OCI-M2 (cell line): ENCODE results near the gene VPS52.

Source experiments
- DNase-seq: peaks from one replicate; lab custom pipeline; 2025; ENCODE audit not compliant: unreplicated experiment; lab: John Stamatoyannopoulos, UW

The VPS52 gene

DNA sequence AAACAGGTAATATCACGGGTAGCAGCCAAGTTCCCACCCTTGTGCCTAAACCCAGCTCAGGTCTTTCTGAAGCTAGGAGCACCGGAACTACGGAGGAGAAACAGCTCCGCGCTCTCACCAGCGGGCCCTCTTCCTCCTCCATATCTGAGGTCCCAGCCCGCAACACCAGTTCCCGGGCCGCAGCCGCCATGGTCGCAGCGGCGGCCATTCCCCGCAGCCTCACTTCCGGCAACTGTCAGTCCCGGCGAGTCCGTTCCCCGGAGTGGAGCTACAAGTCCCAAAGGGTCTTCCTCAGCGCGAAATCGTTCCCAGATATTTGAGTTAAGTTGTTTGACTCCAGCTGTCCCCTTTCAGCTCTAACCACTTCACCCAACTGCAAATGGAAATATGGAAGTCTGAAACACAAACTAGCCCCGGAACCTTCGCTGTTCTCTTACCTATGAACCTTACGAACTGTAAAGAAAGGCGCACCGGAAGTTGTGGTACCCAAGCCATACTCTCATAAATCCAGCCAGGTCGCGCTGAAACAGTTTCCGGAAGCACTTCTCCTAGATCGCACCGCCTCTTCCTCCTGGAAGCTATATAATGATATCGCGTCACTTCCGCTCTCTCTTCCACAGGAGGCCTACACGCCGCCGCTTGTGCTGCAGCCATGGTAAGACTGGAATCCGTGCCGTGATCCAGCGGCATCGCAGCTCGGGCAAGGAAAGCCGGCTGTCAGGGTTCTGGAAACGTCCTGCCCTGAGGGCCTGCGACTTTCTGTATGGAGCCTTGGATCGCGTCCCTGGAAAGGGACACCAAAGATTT lies at the start of gene VPS52, which contains the start of gene RPS18:
Gene VPS52, minus strand, starts transcription at position 409 of the 807 bp plus-strand sequence. Its CDS starts 201 bp downstream, at position 208.
Gene RPS18, plus strand, starts transcription at position 608 of the 807 bp plus-strand sequence. Its CDS starts 45 bp downstream, at position 653.
- DNase-seq, result peak; percentile 96

DNA sequence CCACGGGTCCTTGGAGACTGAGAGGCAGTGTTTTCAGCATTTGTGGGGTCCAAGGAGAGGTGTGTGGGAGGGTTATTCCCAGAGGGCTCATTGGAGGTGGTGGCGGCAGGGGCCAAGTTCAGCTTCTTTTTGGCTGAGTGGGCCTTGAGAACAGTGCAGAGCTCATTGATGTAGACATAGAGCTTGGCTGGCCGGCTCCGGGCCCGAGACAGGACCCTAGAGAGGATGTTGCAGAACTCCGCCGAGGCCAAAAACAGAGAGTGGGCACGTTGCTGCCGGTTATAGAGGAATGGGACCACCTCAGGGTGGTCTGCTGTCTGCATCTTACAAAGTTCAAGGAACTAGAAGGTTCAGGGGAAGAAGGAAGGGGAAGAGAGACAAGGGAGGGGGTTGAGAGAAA lies 49.6 kb upstream of the VPS52 start:
- DNase-seq, result no peak

DNA sequence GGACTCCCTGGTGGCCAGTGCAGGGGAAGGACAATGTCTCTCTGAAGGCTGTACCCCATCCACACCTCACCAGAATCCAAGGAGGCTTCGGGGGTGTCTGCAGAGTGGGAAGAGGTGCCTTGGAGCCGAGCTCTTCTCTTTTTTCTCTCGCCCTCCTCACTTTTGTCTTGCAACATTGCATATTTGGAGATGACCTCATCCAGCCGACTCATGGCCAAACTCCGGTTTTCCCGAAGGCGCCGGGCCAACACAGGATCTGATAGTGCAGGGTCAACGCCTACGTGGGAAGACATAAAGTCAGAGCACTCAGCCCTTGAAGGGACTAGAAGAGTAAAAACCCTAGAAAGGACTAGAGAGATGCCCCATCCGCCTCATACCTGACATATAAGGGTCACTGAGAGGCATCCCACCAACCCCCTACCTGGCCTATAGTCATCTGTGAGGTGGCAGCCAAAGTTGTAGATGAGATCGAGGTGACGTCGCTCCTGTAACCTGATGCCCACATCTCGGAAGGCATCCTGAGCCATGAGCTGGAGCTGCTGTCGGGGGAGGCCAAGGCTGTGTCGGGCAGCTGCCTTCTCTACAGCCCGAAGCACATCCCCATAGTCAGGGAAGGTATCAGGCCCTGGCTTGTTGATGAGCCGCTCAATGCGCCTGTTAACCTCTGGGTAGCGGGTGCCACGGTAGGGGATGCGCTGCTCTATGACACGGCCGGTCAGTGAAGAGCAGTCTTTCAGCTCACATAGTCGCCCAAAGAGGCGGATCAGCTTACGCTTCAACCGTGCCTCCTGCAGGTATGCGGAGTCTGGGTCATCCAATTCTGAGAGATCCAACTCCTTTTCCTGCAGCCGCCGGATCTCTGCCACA lies 48.9 kb upstream of the VPS52 start:
- DNase-seq, result no peak

GRCh38 chr6:33319939-33320314 lies 48.3 kb upstream of the VPS52 start:
- DNase-seq, result no peak

DNA sequence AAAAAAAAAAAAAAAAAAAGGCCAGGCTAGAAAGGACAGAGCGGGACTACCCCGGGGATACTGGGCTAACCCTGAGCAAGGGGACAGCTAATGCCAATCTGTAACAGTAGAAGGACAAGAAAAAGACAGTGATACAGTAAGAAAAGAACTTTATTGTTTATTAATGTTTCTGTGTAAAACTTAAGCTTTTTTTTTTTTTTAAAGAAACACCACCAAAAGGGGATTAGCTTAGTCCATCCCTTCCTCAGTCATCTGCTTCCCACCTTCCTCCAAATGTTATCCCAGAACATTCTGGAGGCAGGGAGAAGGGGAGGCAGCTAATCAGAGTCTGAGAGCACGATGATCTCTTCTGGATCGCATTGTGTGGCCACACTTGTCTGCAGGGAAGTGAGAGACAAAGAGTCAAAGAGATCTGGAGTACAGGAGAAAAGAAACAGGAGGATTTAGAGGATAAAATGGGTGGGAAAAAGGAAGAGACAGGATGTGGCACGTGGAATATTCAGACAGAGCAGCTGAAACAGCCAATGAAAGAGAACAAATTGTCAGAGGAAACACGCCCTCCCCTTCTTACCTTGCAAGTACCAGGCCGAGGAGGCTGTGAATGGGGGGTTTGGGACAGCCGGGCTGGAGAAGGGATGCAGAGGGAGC lies 46.9 kb upstream of the VPS52 start:
- DNase-seq, result no peak

GRCh38 chr6:33317669-33318425 lies 46.2 kb upstream of the VPS52 start, which contains the start of gene ZBTB22:
TSS of gene ZBTB22 (minus strand) at chr6:33317744. CDS start at chr6:33316916, 828 bp downstream.
- DNase-seq, result peak; percentile 95

GRCh38 chr6:33317419-33317668 lies 45.7 kb upstream of the VPS52 start:
- DNase-seq, result no peak

GRCh38 chr6:33316603-33317418 lies 45.1 kb upstream of the VPS52 start:
- no peak for DNase-seq

DNA sequence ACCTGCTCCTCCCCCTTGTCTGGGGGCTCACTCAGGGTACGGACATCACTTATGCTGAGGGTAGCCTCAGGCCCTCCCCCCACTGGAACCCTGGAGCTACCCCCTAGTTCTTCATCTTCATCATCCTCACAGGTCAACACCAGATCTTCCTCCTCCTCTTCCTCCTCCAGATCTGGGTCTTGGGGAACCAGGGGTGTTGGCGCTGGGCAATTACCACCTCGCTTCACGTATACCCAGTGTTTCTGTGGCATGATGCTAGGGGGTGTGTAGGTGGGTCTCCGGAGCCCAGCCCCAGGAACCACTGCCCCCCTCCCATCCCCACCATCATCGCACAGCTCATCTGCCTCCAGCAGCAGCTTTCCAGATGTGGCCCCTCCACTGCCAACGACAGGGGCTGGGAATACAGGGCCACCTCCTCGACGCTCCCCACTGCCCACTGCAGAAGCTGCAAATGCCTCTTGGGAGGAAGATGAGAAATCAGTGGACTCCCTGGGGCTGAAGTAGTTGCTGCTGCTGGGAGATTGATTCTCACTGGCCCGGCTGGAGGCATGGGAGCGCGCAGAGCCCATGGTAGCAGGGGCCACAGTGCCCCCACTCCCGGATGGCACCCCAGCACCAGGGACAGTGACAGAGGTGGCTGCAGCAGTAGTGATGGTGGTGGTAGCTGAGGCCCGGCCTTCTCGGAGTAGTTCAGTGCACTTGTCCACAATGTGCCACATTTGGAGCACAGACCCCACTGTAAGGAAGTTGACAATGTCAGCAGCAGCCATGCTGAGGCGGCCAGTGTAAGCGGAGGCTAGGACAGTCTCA lies 44.3 kb upstream of the VPS52 start:
- DNase-seq, result no peak

DNA sequence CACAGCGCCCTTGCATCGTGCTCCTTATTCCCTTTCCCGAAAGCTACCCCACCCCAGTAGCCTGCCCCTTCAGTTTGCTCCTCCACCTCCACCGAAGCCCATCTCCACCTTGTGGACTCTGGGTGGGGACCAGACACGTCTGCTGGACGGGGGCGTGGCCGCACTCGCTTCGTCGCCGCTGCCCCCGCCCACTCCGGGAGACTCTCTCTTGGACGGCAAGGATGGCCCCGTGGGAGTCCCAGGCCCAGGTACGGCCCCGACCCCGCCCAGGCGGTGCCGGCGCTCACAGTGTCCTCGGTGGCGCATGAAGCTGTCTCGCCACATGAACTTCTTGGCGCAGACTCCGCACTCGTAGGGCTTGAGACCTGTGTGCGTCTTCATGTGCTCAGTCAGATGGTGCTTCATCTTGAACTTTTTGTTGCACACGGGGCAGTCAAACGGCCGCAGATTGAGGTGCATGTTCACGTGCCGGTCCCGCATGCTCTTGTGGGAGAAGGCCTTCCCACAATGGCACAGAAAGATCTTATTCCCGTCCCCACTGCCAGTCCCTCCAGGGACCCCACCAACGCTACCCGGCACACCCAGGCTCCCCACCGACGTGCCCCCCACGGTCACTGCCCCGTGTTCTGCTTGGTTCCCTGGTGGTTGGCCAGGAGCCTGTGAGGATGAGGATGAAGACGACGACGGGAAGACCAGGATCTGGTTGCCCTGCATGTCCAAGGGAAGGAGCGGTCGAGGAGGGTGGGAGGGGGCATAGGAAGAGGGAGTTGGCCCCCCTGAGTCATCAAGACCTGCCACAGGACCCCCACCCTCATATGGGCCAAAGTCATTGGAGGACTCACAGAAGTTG lies 43.5 kb upstream of the VPS52 start:
- no peak for DNase-seq

- DNase-seq, result peak; percentile 38
Observed at GRCh38 chr6:33314515-33314942, 42.9 kb upstream of the VPS52 start.

DNA sequence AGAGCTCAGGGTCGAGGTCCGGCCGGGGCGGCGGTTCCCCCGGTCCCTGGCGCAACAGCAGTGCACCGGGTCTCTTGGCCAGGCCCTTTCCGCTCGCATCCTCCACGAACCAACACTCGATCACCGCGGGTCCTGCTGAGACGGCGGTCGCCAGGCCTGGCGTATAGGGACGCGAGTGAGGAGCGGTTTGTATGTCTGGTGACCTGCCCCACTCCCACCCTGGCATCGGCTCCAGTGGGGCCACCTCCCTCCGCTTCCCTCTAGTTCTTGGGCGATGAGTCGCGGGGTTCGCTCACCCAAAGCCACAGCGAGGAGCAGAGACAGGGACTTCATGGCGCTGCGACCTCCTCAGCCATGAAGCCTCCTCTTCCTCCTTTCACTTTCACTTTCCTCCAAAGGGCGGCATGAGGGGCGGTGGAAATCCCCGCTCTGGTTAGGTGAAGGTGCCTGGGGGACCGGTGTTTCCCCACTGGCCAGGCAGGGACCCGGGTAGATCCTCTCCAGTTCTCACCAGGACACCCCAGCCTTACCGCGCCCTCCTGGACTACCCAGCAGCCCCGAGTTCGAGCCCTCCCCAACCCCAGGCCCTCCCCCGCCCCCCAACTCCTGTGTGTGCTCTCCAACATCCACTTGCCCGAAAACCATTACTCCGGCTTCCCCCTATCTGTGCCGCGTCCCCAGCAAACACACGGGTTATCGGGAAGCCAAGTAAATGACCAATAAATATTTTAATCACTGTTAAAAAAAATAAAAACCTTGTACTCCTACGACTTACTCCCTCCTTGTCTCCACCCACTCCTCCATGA lies 42.2 kb upstream of the VPS52 start, which contains the start of gene TAPBP:
Gene TAPBP, minus strand, starts transcription at position 370 of the 806 bp plus-strand sequence. Its CDS starts 37 bp downstream, at position 333.
- no peak for DNase-seq

- no peak for DNase-seq
Observed at GRCh38 chr6:33313105-33313708, 41.5 kb upstream of the VPS52 start.

DNA sequence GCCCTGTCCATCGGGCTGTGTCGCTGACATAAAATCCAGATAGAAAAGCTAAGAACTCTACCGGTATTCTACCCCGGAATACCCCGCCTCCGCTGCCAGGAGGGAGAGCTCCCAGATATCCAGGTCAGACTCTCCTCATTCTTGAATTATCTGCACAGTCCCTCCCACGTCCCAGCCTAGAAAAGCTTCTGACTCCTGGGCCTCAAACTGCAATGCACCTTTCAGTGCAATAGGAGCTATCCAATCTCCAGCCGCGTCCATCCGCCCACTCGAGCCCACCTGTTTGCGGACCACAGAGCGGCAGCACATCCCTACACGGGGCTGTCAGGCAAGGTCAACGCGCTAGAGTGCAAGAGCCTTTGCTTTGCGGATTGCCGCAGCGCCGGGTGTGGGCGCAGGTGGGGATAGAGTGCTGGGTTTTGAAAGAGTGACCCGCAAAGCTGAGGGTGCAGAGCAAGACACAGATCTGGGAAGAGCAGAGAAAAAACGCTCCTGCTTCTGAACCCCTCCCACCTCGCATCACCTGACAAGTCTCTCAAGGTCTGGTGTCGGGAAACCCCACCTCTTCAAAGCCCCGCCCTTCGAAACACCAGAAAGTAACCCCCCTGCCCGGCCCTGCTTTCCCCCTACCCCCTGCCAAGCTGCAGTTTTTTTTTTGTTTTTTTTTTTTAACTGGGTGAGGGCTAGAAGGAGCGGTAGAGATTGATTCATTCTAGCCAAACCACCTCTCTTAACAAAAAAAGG lies 40.9 kb upstream of the VPS52 start:
- DNase-seq, result no peak

DNA sequence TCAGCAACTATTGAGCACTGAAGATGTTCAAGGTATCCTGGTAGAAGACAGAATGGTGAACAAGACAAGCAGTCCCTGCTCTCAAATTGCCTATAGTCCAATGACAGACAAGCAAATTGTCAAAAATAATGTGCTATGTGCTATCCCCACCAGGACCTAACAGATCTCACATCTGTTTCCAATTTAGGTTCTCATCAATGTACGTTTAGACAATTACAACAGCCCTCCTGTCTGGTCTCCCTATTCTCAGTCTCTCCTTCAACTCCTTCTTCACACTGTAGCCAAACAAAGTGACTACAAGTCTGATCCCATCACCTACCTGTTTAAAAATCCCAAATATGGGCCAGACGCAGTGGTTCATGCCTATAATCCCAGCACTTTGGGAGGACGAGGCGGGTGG lies 34.7 kb upstream of the VPS52 start:
- DNase-seq, result no peak

DNA sequence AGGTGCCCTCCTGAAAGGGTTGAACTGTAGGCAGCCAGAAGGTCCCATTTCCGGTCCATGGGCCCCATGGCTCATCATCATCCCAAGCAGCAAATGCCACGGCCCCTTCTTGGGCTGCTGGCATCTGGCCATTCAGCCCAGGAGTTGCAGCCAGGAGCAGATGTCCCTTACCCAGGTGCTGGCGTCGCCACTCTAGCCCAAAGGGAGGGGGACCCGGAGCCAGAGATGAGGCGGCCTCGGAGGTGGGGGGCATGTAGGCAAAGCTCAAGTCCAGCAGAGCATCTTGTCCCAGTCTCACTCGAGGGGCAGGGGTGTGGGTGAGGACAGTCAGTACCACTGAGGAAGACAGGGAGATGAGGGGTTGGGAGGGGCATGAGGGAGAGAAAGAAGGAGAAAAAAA lies 33.4 kb upstream of the VPS52 start:
- DNase-seq, result no peak
